LNCaP clone FGC (cell line): ENCODE data around the gene ITGB4.
A peak's percentile ranks its signal among the peaks of the same experiment; 100 is the strongest.

ENCODE experiments used
- DNase-seq: peaks from one replicate; pipeline ENCODE4 v3.0.0-alpha.2; 2011; ENCODE audit warnings: low read depth
- H3K4me3 ChIP-seq: 2 replicates; pipeline ENCODE4 v1.5.1; 2011; ENCODE audit warnings: mild to moderate bottlenecking, low read depth, low read length, control low read depth
- CTCF ChIP-seq: IDR thresholded peaks from 2 replicates; pipeline ENCODE4 v1.5.1; 2012; ENCODE audit warnings: mild to moderate bottlenecking; ENCODE audit not compliant: control insufficient read depth, insufficient read depth; ENCODE audit errors: extremely low read depth

ITGB4 gene

GRCh38 chr17:75691371-75691791 lies 29.9 kb upstream of the ITGB4 start:
- no peak for DNase-seq
- no peak overlapping the region for H3K4me3 ChIP-seq
- no peak for TF ChIP-seq CTCF

GRCh38 chr17:75691801-75692626 lies 29.2 kb upstream of the ITGB4 start:
- no peak overlapping the region for H3K4me3 ChIP-seq
- no peak for DNase-seq
- TF ChIP-seq CTCF, result no peak

- H3K4me3 ChIP-seq, result no peak overlapping the region
- DNase-seq, result no peak
- no peak for TF ChIP-seq CTCF
Measured at GRCh38 chr17:75692976-75693375, 28.3 kb upstream of the ITGB4 start.

GRCh38 chr17:75693500-75694481 lies 27.5 kb upstream of the ITGB4 start:
- peak; percentile 83 for DNase-seq
- no peak for TF ChIP-seq CTCF
- H3K4me3 ChIP-seq, result no peak overlapping the region

GRCh38 chr17:75694536-75694935 lies 26.7 kb upstream of the ITGB4 start:
- DNase-seq, result no peak
- no peak for TF ChIP-seq CTCF

GRCh38 chr17:75695141-75695829 lies 26.0 kb upstream of the ITGB4 start:
- no peak for TF ChIP-seq CTCF
- no peak overlapping the region for H3K4me3 ChIP-seq

More at GRCh38 chr17:75694536-75694935, 26.7 kb upstream of the ITGB4 start:
- H3K4me3 ChIP-seq, result no peak overlapping the region

More at GRCh38 chr17:75695141-75695829, 26.0 kb upstream of the ITGB4 start:
- no peak for DNase-seq
